Metanephros (tissue), 2 donors: ENCODE data around the gene TIFAB. TPM values are rescaled to one million over a fixed set of nuclear protein-coding genes. Genes with fewer than 3 reads are reported as not detected.

ENCODE experiments used
- small RNA-seq: library from RNA; depleted of rRNA; stranded (forward); fragments of <200 nt; gene quantifications from one replicate; pipeline ENCODE3, GENCODE V24; 2014; ENCODE audit warnings: low replicate concordance
- total RNA-seq: library from RNA; depleted of rRNA; stranded (reverse); fragments of >200 nt; gene quantifications from one replicate; pipeline ENCODE4 v1.2.3, GENCODE V29; 2014

The TIFAB gene, protein sequence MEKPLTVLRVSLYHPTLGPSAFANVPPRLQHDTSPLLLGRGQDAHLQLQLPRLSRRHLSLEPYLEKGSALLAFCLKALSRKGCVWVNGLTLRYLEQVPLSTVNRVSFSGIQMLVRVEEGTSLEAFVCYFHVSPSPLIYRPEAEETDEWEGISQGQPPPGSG
- 0.53 TPM for total RNA-seq

DNA sequence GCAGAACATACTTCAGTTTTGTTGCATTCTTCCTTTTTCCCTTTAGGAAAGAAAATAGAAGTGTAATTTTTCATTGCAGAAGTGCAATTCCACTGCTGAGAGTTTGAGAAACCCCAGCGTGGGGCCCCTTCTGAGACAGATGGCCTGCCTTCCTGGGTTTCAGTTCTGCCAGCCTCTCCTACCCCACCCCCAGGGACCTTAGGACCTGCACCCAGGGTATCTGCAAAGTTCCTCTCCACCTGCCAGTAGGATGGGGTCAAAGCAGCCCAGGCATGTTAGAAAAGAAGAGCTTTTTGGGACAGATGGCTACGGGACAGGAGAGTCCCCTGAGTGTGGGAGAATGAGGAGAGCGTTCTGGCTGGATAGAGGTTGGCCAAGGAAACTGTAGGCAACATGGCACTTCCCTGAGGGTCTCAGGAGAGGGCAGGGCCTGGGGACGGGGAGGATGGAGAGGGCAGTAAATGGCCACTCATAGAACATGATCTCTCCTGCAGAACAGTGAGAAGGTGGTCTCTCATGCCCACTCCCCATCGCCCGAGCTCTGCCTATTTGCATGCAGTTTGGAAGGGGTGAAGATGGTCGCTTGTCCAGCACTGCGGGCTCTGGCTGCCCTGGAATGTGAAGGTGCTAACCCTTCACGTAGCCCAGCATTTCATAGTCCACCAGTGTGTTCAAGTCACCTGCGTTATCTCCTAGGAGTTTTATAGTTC, at the start of gene TIFAB:
TIFAB (minus strand) TSS at position 31 of the 710 bp plus-strand sequence. CDS start 2,412 bp downstream, outside the sequence.

DNA sequence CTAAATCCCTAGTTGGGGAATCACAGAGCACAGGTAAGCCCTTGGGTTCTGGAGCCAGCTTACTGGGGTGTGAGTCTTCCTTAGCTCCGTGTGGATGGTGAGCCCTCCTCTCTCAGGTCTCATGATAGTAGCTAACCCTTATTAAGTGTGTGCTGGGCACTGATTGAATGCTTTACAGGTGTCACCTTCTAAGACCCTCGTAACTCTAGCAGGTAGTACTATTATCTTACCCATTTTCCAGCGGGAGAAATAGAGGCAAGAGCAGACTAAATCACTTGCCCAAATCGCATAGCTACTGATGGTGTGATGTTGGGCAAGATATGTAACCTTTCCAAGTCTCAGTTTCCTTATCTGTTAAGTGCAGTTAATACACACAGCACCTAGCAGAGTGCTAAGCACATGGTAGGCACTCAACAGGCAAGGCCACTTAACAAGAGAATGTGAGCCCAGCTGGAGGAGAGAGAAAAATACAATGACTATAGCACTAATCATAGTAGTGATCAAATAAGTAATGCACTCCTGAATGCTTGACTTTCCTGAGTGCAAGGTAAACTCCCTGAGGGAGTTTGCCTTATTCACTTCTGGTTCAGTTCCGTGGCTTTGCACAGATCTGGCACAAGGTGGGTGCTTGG, 4.7 kb downstream of the TIFAB start, which contains the start of gene DCANP1:
DCANP1 (minus strand) TSS at position 51 of the 632 bp plus-strand sequence. CDS start 240 bp downstream, outside the sequence.

DNA sequence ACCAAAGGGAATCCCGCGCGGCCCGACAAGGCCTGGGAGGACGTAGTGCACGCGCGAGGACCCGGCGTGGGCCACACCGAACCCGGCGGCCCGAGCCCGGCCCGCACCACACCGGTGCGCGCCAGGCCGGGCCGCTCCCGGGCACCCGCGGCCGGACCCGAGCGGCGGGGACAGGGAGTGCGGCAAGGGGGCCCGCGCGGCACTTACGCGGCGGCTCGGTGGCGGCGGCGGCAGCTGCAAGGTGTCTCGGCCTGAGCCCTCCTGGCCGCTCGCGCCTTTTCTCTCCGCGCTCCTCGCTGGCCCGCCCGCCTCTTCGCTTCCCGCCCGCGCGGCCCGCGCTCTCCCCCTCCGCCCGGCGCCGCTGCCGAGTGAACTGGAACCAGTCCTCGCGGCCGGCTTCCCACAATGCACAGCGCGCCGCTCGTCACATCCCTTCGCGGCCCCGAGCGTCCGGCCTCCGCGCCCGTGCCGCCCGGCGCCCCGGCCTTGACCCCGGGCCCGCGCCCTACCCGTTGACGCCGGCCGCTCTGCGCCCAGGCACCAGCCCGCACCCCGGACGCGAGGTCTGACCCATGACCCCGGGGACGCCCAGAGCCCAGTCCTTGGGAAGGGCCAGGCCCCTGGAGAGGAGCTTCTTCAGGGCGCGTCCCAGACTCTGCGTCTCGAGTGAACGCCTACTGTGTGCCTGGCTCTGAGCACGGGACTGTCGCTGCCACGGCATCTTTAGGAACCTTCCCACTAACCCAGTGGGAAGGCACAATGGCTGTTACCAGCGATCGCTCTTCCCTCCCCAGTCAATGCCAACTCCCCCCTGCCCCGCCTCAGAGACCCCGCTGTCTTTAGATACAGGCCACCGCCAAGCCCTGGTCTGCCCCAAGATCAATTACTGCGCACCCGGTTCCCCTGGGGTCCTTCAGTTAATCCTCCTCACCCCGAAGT, 53.0 kb downstream of the TIFAB start, which contains the start of gene MACROH2A1:
MACROH2A1 (minus strand) TSS at position 377 of the 939 bp plus-strand sequence. CDS start 10,138 bp downstream, outside the sequence.

Small RNAs within 50 kb of the gene (small RNA-seq; reads per million reads assigned to genes)
- not detected for gene DCANP1

Other genes with a start within 250 kb of the TIFAB start
- gene MACROH2A1, start 53.1 kb downstream of the TIFAB start, total RNA-seq = 171 TPM
- not detected for gene DCANP1, start 5.0 kb downstream of the TIFAB start, total RNA-seq
- gene NEUROG1, start 83.6 kb upstream of the TIFAB start, total RNA-seq = not detected
- 37.1 TPM for gene CXCL14, start 126.6 kb upstream of the TIFAB start, total RNA-seq